Tibial nerve (tissue), 4 donors: ENCODE results near the gene SMYD3.

Experiments
- CTCF ChIP-seq, 5 experiments: fragments of 200-600 bp in 3 of 5; fragments of 450-650 bp in 2 of 5; sonication (generic) in 3 of 5; IDR thresholded peaks; one replicate each; pipeline ENCODE4 v1.5.1; 2016 to 2019; ENCODE audit warnings: antibody characterized with exemption in 5 of 5, mild to moderate bottlenecking in 3 of 5, moderate library complexity in 2 of 5
- EP300 ChIP-seq, 2 donors: sonication (generic); formaldehyde crosslinking; IDR thresholded peaks; one replicate each; pipeline ENCODE4 v1.6.1; 2017; ENCODE audit warnings: antibody characterized with exemption in 2 of 2, mild to moderate bottlenecking in 1 of 2

GRCh38 chr1:246394121-246394520 is 113.0 kb downstream of the SMYD3 start:
- TF ChIP-seq CTCF (IDR thresholded peaks at IDR 0.05) (no peak), EP300 (IDR thresholded peaks at IDR 0.05) (no peak)
